ENCODE data around the gene ZBTB49.
"Not testable (repeated sequence)": the region's sequence is repeated elsewhere in the genome, so short reads cannot be mapped to it uniquely, and the experiment has no call there.

The ZBTB49 gene

GRCh38 chr4:4249866-4250265, 40.2 kb upstream of the ZBTB49 start:
- H3K4me3 ChIP-seq (ENCODE audit: low read depth, low read length, poor library complexity, severe bottlenecking) = no peak overlapping the region
- no peaks in the 10 kb centered on the region for H3K27me3 ChIP-seq (ENCODE audit: insufficient read depth, low read length)
- peaks cover 14% of the 10 kb centered on the region for H3K4me1 ChIP-seq (ENCODE audit: insufficient read depth, low read length, severe bottlenecking)
- 0 out of 2 replicates have a peak, but pooled peaks cover 4% of the 10 kb centered on the region for H3K36me3 ChIP-seq (ENCODE audit: insufficient read depth, low read length)
- H4K20me1 ChIP-seq (ENCODE audit: insufficient read depth, low read length) = no peaks in the 10 kb centered on the region
- H3K9me2 ChIP-seq (ENCODE audit: low read depth, low read length) = no peaks in the 10 kb centered on the region
- no peaks in the 10 kb centered on the region for H3K9me3 ChIP-seq (ENCODE audit: low read length)
- no peak for TF ChIP-seq EZH2 (IDR thresholded peaks at IDR 0.05; ENCODE audit: borderline replicate concordance, low read length)
- 0 out of 2 replicates have a peak, but pooled peaks cover 5% of the 10 kb centered on the region for H3K79me2 ChIP-seq (ENCODE audit: insufficient read depth, low read length)
- no peak overlapping the region for H3K4me2 ChIP-seq (ENCODE audit: low read length)
- H3F3A ChIP-seq (ENCODE audit: insufficient read depth, low read length) = no peaks in the 10 kb centered on the region
- no peak overlapping the region for H2AFZ ChIP-seq (ENCODE audit: low read length)
- no peak overlapping the region for H3K27ac ChIP-seq (ENCODE audit: low read depth, low read length, poor library complexity, severe bottlenecking)
- no peak overlapping the region for H3K9ac ChIP-seq (ENCODE audit: low read length)

DNA sequence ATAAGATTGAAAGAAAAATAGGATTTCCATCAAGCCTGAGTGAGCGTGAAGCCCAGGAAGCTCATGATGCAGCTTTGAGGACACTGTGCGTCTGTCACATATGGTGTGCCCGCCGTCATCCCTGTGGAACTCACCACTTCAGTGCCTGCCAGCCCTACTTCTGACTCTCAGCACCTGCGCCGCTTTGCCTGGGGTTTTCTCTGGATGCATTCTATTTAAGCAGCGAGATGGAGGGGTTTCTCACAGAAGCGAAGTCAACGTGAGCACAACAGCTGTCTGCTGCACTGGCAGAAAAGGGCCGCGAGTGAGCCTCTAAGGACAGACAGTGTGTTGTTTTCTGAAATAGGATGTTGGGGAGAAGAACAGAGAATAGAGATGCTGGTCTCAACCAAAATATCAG, 35.9 kb upstream of the ZBTB49 start:
- no peaks in the 10 kb centered on the region for H3K27me3 ChIP-seq (ENCODE audit: insufficient read depth, low read length)
- H3K9me3 ChIP-seq (ENCODE audit: low read length) = no peaks in the 10 kb centered on the region
- no peak overlapping the region for H3K9ac ChIP-seq (ENCODE audit: low read length)
- no peak overlapping the region for H3K4me2 ChIP-seq (ENCODE audit: low read length)
- no peak overlapping the region for H3K4me3 ChIP-seq (ENCODE audit: low read depth, low read length, poor library complexity, severe bottlenecking)
- TF ChIP-seq CTCF (IDR thresholded peaks at IDR 0.05; ENCODE audit: low read length) (no peak), EZH2 (IDR thresholded peaks at IDR 0.05; ENCODE audit: borderline replicate concordance, low read length) (no peak)
- H3K79me2 ChIP-seq (ENCODE audit: insufficient read depth, low read length) = no peaks in the 10 kb centered on the region
- no peak overlapping the region for H3K27ac ChIP-seq (ENCODE audit: low read depth, low read length, poor library complexity, severe bottlenecking)
- no peaks in the 10 kb centered on the region for H3F3A ChIP-seq (ENCODE audit: insufficient read depth, low read length)
- no peaks in the 10 kb centered on the region for H3K9me2 ChIP-seq (ENCODE audit: low read depth, low read length)
- no peak overlapping the region for H2AFZ ChIP-seq (ENCODE audit: low read length)
- no peaks in the 10 kb centered on the region for H4K20me1 ChIP-seq (ENCODE audit: insufficient read depth, low read length)
- no peaks in the 10 kb centered on the region for H3K4me1 ChIP-seq (ENCODE audit: insufficient read depth, low read length, severe bottlenecking)
- H3K36me3 ChIP-seq (ENCODE audit: insufficient read depth, low read length) = no peaks in the 10 kb centered on the region

DNA sequence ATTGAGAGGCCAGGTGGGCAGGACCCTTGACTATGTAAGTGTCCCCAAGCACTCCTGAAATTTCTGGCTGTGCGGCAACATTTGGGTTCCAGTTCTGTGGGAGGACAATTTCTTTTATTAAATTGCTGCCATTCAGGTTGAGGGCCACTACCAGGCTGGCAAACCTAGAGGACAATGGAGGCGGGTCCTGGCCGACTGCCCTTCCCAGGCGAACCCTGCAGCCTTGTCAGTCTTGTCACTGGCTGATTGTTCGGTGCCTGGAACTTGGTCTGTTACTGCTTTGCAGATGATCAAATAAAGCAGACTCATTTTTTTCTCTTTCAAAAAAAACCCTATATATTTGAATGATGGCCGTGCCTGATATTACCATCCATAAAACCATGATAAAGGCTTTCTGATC, 35.4 kb upstream of the ZBTB49 start:
- Histone ChIP-seq H4K20me1 (ENCODE audit: insufficient read depth, low read length) (no peaks in the 10 kb centered on the region), H3K9me2 (ENCODE audit: low read depth, low read length) (no peaks in the 10 kb centered on the region), H3K27ac (ENCODE audit: low read depth, low read length, poor library complexity, severe bottlenecking) (no peak overlapping the region), H3K27me3 (ENCODE audit: insufficient read depth, low read length) (no peaks in the 10 kb centered on the region), H3F3A (ENCODE audit: insufficient read depth, low read length) (no peaks in the 10 kb centered on the region), H3K79me2 (ENCODE audit: insufficient read depth, low read length) (no peaks in the 10 kb centered on the region), H3K4me3 (ENCODE audit: low read depth, low read length, poor library complexity, severe bottlenecking) (no peak overlapping the region), H3K4me2 (ENCODE audit: low read length) (no peak overlapping the region), H3K36me3 (ENCODE audit: insufficient read depth, low read length) (no peaks in the 10 kb centered on the region), H3K4me1 (ENCODE audit: insufficient read depth, low read length, severe bottlenecking) (peaks cover under 1% of the 10 kb centered on the region), H3K9ac (ENCODE audit: low read length) (no peak overlapping the region), H3K9me3 (ENCODE audit: low read length) (no peaks in the 10 kb centered on the region), H2AFZ (ENCODE audit: low read length) (no peak overlapping the region)
- TF ChIP-seq CTCF (IDR thresholded peaks at IDR 0.05; ENCODE audit: low read length) = no peak
- no peak for TF ChIP-seq EZH2 (IDR thresholded peaks at IDR 0.05; ENCODE audit: borderline replicate concordance, low read length)

DNA sequence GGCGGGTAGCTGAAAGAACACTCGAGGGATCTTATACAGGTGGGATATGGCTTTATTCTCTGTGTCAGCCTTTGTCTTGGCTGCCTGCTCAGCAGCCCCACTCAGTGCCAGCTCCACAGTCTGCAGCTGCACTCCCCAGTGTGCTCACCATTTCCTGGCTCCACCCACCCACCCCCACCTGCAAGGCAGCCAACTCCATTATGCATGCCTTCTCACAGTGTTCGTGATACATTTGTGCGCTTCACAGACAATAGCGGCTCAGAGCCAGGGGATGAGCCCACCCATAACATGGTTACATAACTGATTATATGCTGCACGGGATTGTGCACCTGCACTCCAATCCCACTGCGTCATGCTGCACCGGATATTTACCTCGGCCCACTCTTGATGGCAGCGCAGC, 33.3 kb upstream of the ZBTB49 start:
- Histone ChIP-seq H3K4me2 (ENCODE audit: low read length) (no peak overlapping the region), H2AFZ (ENCODE audit: low read length) (no peak overlapping the region), H3K4me1 (ENCODE audit: insufficient read depth, low read length, severe bottlenecking) (peaks cover 4% of the 10 kb centered on the region), H3K9ac (ENCODE audit: low read length) (no peak overlapping the region), H3K9me3 (ENCODE audit: low read length) (no peaks in the 10 kb centered on the region), H3K27me3 (ENCODE audit: insufficient read depth, low read length) (no peaks in the 10 kb centered on the region), H3K9me2 (ENCODE audit: low read depth, low read length) (no peaks in the 10 kb centered on the region), H3K36me3 (ENCODE audit: insufficient read depth, low read length) (no peaks in the 10 kb centered on the region), H3K27ac (ENCODE audit: low read depth, low read length, poor library complexity, severe bottlenecking) (no peak overlapping the region), H3K4me3 (ENCODE audit: low read depth, low read length, poor library complexity, severe bottlenecking) (no peak overlapping the region), H4K20me1 (ENCODE audit: insufficient read depth, low read length) (no peaks in the 10 kb centered on the region), H3F3A (ENCODE audit: insufficient read depth, low read length) (no peaks in the 10 kb centered on the region), H3K79me2 (ENCODE audit: insufficient read depth, low read length) (no peaks in the 10 kb centered on the region)
- TF ChIP-seq CTCF (IDR thresholded peaks at IDR 0.05; ENCODE audit: low read length) = no peak
- TF ChIP-seq EZH2 (IDR thresholded peaks at IDR 0.05; ENCODE audit: borderline replicate concordance, low read length) = no peak

DNA sequence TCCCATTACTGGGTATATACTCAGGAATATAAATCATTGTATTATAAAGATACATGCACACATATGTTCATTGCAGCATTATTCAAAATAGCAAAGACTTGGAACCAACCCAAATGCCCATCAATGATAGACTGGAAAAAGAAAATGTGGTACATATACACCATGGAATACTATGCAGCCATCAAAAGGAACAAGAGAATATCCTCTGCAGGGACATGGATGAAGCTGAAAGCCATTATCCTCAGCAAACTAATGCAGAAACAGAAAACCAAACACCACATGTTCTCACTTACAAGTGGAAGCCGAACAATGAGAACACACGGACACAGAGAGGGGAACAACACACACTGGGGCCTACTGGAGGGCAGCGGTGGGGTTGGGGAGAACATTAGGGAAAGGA, 32.3 kb upstream of the ZBTB49 start:
- H3K79me2 ChIP-seq (ENCODE audit: insufficient read depth, low read length); H4K20me1 ChIP-seq (ENCODE audit: insufficient read depth, low read length); H2AFZ ChIP-seq (ENCODE audit: low read length); H3K9me3 ChIP-seq (ENCODE audit: low read length); H3K36me3 ChIP-seq (ENCODE audit: insufficient read depth, low read length); H3F3A ChIP-seq (ENCODE audit: insufficient read depth, low read length); H3K4me2 ChIP-seq (ENCODE audit: low read length); H3K27me3 ChIP-seq (ENCODE audit: insufficient read depth, low read length); H3K9me2 ChIP-seq (ENCODE audit: low read depth, low read length); H3K4me3 ChIP-seq (ENCODE audit: low read depth, low read length, poor library complexity, severe bottlenecking); H3K4me1 ChIP-seq (ENCODE audit: insufficient read depth, low read length, severe bottlenecking); H3K27ac ChIP-seq (ENCODE audit: low read depth, low read length, poor library complexity, severe bottlenecking); H3K9ac ChIP-seq (ENCODE audit: low read length): not testable (repeated sequence)
